ENCODE results near the gene SMIM41.

SMIM41 gene

DNA sequence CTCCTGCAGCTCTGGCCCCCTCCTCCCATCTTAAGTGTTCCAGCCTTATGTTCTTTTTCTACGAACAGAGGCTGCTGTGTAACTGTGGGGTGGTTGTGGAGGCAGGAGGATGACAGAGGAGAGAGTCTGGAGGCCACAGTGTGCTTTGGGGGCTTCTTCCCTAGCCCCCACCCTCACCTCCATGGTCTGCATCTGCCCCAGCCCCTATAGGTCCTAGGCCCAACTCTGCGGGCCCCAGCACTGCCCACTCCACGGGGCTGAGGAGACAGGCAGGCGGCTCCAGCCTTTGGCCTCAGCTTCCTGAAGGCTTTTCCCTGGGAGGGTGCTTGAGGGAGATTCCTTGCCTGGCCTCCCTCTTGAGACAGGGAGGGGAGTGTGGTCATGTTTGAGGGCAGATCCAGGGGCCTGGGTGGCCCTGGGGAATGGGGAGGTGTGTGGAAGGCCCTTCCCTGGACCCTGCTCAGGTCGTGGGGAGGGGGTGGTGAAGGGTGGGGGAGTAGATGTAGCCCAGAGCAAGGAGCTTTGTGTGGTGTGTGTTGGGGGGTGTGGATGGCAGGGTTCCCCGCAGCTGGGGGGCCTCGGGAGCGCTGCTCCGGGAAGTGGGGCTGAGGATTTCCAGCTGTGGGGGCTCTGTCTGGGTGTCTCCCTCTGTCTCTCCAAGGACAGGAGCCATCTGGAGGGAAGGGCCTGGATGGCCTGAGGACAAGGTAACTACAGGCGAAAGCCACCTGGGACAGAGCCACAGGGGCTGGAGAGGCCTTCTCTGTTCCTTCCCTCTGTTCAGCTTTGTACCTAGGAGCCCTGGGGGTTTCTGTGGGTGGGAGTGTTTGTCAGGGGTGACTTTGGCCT, 1.1 kb downstream of the SMIM41 start:
- intact Hi-C loops (cut with DNase I), result no loop called here

DNA sequence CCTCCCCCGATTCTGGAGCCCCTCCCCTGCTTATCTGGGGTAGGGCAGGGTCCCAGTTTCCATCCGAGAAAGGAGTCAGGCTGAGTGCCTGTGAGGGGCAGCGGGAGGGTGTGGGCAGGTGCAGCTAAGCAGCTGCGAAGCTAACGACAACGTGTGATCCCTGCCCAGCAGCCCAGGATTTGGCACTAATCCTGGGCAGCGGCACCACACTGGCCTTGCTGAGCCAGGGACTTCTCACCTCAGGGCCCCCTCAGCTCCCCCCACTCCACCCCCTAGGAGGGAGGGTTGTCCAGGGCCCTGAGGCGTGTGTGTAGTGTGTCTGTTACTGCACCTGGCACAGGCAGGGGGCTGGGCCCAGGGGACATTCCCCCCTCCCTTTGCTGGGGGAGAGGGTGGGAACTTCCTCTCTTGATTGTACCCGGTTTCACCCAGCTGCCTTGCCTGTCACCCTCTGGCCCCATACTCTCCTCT, 1.8 kb downstream of the SMIM41 start:
- intact Hi-C loops (cut with DNase I), result no loop called here
- DNase-seq, result no peak

More for the DNA sequence above, 1.1 kb downstream of the SMIM41 start:
- no peak for DNase-seq

DNA sequence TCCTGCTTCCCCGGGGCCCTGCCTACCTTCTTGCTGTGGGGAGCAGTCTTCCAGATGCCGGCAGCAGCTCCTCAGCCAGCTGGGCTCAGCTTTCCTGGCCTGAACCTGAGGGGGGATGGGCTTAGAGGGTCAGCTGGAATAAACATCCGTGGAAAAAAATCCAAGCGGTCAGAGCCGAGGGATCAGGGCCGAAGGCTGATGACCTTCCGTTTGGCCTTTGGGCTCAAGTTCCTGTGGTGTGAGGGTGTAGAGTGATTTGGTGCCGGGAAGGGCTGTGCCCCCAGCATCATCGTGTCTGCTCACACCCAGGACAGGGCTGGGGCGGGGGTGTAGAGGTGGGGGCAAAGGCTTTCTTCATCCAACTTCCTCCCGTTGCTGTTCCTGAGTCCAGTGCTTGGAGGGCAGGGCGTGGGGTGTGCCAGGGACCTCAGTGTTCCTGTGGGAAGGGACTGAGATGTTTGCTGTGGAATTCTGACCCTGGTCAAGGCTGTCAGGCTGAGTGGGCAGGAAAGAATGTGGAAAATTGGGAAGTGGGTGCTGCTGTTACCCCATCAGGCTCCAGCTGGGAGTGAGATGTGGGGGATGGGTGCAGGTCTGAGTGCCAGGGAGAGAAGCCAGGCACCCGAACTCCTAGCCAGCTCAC, 2.6 kb downstream of the SMIM41 start:
- intact Hi-C loops (cut with DNase I), result loop anchor here (2.0 kb wide), 1 partner anchor 57 kb away; no protein-coding TSS in a partner anchor

DNA sequence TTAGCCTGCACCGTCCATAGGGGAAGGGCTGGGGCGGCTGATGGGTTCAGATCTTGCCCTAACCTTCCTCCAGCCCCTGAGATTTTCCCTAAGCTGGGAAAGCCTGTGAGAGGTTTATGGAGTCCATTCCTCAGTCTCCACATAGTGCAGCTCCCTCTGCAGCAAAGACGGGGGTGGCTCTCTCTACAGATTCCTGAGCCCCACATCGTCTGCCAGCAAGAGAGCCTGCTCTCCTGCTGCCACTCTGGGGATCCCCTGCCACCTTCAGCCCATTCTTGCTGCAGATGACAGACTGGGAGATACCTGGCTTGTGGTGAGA, 3.1 kb downstream of the SMIM41 start:
- intact Hi-C loops (cut with DNase I), result loop anchor here (2.0 kb wide), 1 partner anchor 58 kb away; no protein-coding TSS in a partner anchor
- peak in 17 of 42 donors; percentile 27 to 79 (median 45) for DNase-seq

More for the DNA sequence above, 2.6 kb downstream of the SMIM41 start:
- DNase-seq, result no peak

DNA sequence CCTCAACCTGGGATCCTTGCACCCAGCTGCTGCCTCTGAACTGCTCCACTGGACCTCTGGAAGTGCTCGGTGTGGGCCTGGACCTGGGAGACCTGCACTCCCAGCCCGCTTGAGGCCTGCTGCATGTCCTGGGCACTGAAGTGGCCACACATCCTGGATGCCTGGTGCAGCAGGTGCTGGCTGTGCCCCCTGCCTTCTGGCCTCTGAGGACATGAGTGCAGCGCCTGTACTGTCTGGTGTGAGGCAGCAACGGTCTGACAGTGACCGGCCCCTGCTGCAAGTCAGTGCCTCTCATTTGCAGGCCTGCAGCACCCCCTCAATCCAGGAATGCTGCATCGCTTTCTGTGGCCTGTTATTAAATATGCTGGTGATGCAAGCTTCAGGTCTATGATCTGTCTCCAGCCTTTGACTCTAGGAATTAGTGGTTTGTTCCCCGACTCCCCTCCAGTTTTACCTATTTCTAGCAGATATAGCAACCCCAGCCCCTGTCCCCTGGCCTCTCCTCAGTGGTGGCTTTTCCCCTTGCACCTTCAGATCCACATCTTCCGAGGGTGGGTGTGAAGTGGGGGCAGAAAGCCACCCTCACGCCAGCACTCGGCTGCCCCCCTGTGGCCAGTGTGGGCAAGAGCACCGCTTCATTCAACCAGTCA, 3.6 kb downstream of the SMIM41 start:
- intact Hi-C loops (cut with DNase I), result loop anchor here (2.0 kb wide), 1 partner anchor 58 kb away; no protein-coding TSS in a partner anchor
- DNase-seq, result peak in 41 of 42 donors; percentile 44 to 88 (median 75)

DNA sequence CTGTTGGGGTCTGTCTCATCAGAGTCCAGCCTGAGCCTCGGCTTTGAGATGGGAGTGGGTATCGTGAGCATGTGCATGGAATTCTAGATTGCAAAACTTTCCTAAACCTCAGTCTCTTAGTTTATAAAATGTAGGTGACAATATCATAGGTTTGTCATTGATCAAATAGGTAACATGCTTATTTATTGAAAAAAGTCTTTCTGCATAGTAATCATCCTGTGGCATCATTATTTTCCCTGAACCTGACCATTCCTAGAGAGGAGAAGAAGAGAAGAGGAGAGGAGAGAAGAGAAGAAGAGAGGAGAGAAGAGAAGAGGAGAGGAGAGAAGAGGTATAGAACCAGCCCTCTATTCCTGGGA, 4.1 kb downstream of the SMIM41 start:
- DNase-seq, result no peak
- intact Hi-C loops (cut with DNase I), result loop anchor here (2.0 kb wide), 1 partner anchor 59 kb away; no protein-coding TSS in a partner anchor

DNA sequence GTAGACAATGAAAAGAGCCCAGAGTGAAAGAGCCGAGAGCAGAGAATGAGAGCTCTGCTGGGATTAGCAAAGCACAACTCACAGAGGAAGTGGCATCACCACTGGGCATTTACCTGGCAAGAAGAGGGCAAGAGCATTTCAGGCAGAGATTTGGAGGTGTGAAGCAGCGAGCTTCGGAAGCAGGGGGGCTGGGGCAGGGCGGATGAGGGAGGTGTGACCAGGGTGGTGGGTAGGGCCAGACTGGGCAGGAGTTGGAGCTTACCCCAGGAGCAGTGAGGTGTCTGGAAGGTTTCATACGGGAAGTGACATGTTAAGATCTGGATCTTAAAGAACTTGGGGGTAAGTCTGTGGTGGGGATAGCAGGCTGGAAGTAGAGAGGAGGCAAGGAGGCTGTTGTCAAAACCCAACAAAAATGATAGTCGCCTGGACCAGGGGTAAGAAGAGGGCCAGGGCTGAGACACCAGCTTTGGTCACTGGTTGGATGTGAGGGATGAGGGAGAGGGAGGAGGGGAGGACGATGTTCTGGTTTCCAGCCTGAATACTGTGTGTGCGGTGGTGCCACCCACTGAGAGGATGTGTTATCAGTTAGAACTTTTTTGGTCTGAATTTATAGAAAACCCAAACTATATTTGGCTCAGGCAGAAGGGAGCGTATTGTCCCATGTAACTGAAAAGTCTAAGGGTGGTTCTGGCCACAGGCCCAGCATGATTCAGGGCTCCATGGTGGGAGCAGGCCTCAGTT, 5.2 kb downstream of the SMIM41 start:
- intact Hi-C loops (cut with DNase I), result no loop called here
- DNase-seq, result peak in 1 of 42 donors; percentile 18

DNA sequence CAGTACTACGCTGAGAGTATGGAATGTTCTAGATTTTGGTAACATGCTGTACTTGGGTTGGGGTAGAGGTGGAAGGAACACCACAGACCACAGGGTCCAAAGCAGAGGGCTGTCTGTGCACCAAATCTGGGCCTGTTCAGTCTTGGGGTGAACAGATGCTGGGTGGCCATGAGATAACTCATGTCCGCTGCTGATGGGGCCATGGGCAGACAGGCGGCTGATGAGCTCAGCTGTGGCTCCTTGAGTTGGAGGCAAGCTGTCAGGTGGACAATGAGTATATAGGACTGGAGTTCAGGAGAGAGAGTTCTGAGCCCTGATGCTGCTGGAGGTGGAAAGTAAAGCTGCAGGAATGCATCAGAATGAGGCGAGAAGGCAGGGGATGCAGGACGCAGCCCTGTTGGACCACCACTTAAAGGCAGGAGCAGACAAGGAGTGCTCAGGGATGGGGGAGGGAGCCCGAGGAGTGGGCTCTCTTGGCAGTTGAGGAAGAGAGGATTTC, 6.2 kb downstream of the SMIM41 start:
- intact Hi-C loops (cut with DNase I), result no loop called here

DNA sequence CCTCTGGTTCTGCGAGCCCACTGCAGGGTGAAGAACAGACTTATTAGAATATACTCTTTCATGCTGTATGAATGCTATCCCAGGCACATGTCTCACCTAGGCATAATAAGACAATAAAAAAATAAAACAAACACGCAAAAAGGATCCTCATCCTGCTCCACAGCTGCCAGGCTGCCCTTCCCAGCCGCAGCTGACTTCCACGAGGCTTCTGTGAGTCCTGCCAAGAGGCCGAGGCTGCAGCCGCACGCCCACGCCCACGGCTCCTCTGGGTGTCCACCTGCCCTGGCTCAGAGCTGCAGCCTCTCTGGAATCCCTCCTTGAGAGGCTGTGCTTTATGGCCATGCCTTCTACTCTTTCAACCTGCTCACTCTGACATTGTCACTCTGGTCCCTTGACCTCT, 6.9 kb downstream of the SMIM41 start:
- intact Hi-C loops (cut with DNase I), result no loop called here
- no peak for DNase-seq

More for the DNA sequence above, 6.2 kb downstream of the SMIM41 start:
- DNase-seq, result no peak

DNA sequence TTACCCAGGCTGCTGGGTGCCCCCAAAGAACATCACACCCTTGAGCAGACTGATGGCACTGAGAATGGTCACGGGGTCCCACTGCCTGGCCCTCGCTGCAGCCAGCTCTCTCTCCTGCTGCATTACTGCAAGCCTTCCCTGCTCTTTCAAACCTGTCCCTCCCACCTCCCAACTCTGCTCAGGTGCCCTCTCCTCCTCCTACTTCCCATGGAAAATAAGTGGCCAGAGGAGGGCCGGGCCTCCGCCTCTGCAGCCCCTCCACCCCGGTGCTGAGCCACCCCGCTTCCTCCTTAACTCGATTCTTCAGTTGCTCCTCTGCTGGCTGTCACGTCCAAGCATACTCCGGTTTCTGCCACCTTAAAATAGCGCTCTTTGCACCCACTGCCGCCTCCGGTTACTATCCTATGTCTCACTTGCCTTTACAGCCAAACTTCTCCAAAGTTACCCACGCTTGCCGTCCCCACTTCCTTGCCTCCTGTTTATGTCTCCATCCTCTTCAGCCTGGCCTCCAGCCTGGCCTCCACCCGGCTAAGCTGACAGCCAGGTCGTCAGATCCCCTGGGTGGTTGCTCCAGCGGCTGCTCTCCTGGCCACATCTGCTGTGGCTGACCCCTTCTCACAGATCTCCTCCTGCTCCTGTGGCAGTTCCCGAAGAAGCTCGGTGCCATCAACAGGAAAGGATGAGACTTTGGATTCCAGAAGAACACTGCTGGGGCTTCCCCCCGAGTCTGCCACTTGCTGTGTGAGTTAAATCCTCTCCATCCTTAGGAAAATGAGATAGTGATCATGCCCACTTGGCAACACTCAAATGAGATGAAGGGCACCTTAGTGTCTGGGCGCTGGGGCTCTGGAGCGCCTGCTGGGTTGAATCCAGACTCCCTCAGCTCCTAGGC, 7.7 kb downstream of the SMIM41 start:
- DNase-seq, result peak in 1 of 42 donors; percentile 13
- intact Hi-C loops (cut with DNase I), result no loop called here

DNA sequence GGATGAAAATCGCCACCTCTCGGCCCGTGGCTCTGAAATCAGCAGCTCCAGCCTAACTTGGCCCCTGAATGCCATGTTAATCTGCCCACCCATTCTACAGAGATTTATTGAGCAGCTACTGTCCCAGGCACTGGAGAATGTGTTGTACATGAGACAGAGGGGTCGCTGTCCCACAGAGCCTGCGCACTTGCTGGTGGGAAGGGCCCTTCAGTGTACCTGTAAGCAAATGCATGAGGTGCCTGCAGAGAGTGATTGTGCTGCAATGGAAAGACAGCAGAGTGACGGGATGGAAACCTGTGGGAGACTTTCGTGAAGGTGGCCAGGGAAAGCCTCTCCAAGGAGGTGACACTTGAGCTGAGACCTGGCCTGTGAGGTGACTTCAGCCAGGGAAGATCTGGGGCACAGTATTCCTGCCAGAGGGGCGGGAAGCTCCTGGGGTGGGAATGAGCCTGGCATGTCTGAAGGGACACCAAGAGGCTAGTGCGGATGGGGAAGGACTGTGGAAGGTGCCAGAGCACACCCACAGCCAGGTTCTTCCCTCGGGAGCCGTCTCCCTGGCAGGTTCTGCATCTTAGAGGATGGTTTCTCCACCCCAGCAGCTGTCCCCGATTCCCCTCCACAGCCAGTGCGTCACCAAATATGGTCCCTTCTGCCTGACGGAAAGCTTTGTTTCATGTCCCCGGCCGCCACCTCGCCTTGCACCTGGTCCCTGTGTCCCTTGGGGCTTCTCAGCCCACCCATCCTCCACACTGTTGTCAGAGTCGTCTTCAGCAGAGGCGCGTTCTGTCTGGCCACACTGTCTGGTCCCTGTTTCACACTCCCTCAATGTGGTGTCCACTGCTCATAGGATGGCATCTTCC, 8.7 kb downstream of the SMIM41 start:
- intact Hi-C loops (cut with DNase I), result no loop called here
- DNase-seq, result peak in 3 of 42 donors; percentile 18 to 33 (median 26)

DNA sequence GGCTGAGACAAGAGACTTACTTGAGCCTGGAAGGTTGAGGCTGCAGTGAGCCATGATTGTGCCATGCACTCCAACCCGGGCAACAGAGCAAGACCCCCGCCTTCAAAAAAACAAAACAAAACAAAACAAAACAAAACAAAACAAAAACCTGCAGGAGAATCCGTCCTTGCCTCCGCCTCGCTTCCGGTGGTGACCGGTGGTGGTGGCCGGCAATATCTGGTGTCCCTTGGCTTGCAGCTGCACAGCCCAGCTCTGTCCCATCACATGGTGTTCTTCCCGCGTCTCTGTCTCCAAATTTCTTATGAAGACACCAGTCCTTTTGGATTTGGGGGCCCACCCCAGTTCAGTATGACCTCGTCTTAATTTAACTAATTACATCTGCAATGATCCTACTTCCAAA, 10.0 kb downstream of the SMIM41 start:
- intact Hi-C loops (cut with DNase I), result no loop called here
- DNase-seq, result peak in 1 of 42 donors; percentile 27

DNA sequence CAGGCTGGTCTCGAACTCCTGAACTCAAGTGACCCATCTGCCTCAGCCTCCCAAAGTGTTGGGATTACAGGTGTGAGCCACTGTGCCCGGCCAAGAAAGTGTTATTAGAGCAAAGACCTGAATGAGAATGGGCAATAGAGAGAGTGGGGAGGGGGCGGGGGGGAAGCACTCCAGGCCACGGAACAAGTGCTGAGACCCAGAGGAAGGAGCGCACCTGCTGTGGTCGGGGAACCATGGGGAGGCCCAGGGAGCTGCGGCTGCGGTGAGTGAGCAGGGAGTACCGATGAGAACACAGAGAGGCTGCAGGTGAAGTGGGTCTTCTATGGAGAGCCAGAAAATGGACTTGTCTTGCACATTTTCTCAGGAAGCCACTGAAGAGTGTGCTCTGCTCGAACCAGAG, 10.8 kb downstream of the SMIM41 start:
- DNase-seq, result no peak
- intact Hi-C loops (cut with DNase I), result no loop called here

DNA sequence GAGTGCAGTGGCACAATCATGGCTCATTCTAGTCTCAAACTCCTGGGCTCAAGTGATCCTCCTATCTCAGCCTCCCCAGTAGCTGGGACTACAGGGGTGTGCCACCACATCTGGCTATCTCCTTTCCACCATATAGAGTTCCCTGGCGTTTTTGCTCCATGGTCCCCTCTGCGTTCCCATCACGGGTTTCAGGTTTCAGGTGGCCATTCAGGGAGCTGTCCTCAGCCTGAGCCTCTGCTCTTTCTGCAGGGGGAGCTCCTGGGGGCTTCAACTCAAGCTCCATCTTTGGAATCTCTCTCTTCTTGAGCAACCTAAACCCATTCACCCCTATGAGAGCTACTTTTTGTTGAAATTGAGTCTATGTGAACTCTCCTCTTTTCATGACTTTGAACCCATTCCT, 11.6 kb downstream of the SMIM41 start:
- intact Hi-C loops (cut with DNase I), result no loop called here
- no peak for DNase-seq

DNA sequence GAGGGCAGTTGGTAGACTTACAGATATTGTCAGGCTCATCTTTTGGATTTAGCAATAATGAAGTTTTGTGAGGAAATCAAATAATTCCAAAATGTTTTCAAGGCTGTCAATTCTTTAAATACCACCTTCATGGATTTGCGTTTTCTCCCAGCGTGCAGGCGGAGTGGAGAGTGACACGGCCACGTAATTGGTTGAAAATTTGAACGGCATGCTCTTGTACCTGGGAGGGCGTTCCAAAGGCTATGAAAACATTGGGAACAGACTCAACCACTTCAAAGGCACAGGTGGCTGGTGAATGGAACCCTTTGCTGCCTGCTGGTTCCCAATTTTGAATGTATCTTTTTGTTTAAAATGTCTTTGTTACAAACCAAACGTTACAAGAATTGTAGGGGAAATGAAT, 12.4 kb downstream of the SMIM41 start:
- intact Hi-C loops (cut with DNase I), result no loop called here
- peak in 1 of 42 donors; percentile 32 for DNase-seq

DNA sequence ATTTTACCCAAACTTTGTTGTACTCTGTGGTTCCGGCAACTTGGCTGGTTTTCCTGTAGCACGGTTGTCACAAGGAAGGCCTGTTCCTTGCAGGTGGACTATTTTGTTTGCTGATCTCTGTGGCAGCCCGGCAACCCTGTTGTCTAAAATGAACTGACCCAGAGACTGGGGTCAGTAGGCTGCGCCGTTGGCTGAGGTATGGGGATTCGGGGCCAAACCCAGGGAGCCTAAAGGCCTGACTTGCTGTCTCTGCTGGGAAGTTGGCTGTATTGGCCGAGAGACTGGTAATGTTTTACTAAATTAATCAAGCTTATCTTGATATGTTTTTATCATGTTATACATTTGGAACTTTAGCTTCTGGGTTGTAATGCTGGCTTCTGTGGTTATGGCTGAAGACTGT, 13.8 kb downstream of the SMIM41 start:
- peak in 1 of 42 donors; percentile 24 for DNase-seq
- intact Hi-C loops (cut with DNase I), result no loop called here
